Neural cell (in vitro differentiated cells): ENCODE measurements around the gene MAST4. TPM values are rescaled to one million over a fixed set of nuclear protein-coding genes. Genes with fewer than 3 reads are reported as not detected.

Experiments used
- H2AFZ ChIP-seq: fragments of 200-600, 300-800 bp; sonication (generic), shearing (Covaris generic); 2 replicates; pipeline ENCODE4 v1.6.0; 2014; ENCODE audit warnings: low read depth, mild to moderate bottlenecking, antibody characterized with exemption, low read length, moderate library complexity
- H3F3A ChIP-seq: fragments of 200-600 bp; shearing (Covaris generic); 2 replicates; pipeline ENCODE4 v1.6.1; 2016; ENCODE audit warnings: mild to moderate bottlenecking, moderate library complexity, mixed read lengths, antibody characterized with exemption, low read length; ENCODE audit not compliant: insufficient read depth, poor library complexity, severe bottlenecking
- H3K27ac ChIP-seq: fragments of 200-600, 300-800 bp; sonication (generic), shearing (Covaris generic); 2 replicates; pipeline ENCODE4 v1.5.1; 2014; ENCODE audit warnings: mild to moderate bottlenecking, low read length, moderate library complexity
- H3K27me3 ChIP-seq: fragments of 300-800, 200-600 bp; sonication (generic), shearing (Covaris generic); 2 replicates; pipeline ENCODE4 v1.6.0; 2014; ENCODE audit warnings: mild to moderate bottlenecking, low read depth, low read length, moderate library complexity; ENCODE audit not compliant: insufficient read depth
- H3K36me3 ChIP-seq: fragments of 300-800, 200-600 bp; sonication (generic), shearing (Covaris generic); 2 replicates; pipeline ENCODE4 v1.5.1; 2014; ENCODE audit warnings: mild to moderate bottlenecking, antibody characterized with exemption, low read length, moderate library complexity; ENCODE audit not compliant: insufficient read depth
- H3K4me2 ChIP-seq: fragments of 300-800, 200-600 bp; sonication (generic), shearing (Covaris generic); 2 replicates; pipeline ENCODE4 v1.6.0; 2014; ENCODE audit warnings: mild to moderate bottlenecking, low read length
- H3K4me3 ChIP-seq: fragments of 300-800, 200-600 bp; sonication (generic), shearing (Covaris generic); 2 replicates; pipeline ENCODE4 v1.5.1; 2014; ENCODE audit warnings: mild to moderate bottlenecking, low read length, moderate library complexity
- H3K79me2 ChIP-seq: fragments of 200-600 bp; shearing (Covaris generic); replicated peaks from 2 replicates; pipeline ENCODE4 v1.6.0; 2014; ENCODE audit warnings: mild to moderate bottlenecking, low read length, moderate library complexity; ENCODE audit not compliant: insufficient read depth
- H3K9ac ChIP-seq: fragments of 300-800, 200-600 bp; sonication (generic), shearing (Covaris generic); 2 replicates; pipeline ENCODE4 v1.6.1; 2016; ENCODE audit warnings: mild to moderate bottlenecking, low read length, mixed read lengths
- H3K9me2 ChIP-seq: fragments of 200-600 bp; shearing (Covaris generic); 2 replicates; pipeline ENCODE4 v1.6.1; 2016; ENCODE audit warnings: mild to moderate bottlenecking, low read length, mixed read lengths; ENCODE audit not compliant: insufficient read depth
- H3K9me3 ChIP-seq: fragments of 200-600, 300-800 bp; sonication (generic), shearing (Covaris generic); 2 replicates; pipeline ENCODE4 v1.6.1; 2016; ENCODE audit warnings: mild to moderate bottlenecking, mixed run types, low read length, moderate library complexity, mixed read lengths
- H4K20me1 ChIP-seq: fragments of 200-600 bp; shearing (Covaris generic); 2 replicates; pipeline ENCODE4 v1.6.1; 2016; ENCODE audit warnings: mild to moderate bottlenecking, mixed run types; ENCODE audit not compliant: insufficient read depth
- EP300 ChIP-seq: fragments of 450-650 bp; conservative IDR thresholded peaks from 2 replicates; pipeline ENCODE4 v1.6.1; 2014; ENCODE audit warnings: antibody characterized with exemption, mild to moderate bottlenecking, moderate library complexity; ENCODE audit not compliant: poor library complexity, severe bottlenecking
- EZH2 ChIP-seq: fragments of 200-600, 300-800 bp; shearing (Covaris generic), sonication (generic); IDR thresholded peaks from 2 replicates; pipeline ENCODE4 v1.6.1; 2014; ENCODE audit warnings: antibody characterized with exemption, low read length, borderline replicate concordance, mild to moderate bottlenecking; ENCODE audit not compliant: insufficient read depth, poor library complexity, severe bottlenecking
- MXI1 ChIP-seq: fragments of 450-650 bp; conservative IDR thresholded peaks from 2 replicates; pipeline ENCODE4 v1.6.1; 2014; ENCODE audit warnings: antibody characterized with exemption, mild to moderate bottlenecking; ENCODE audit not compliant: poor library complexity, severe bottlenecking
- POLR2AphosphoS5 ChIP-seq: IDR thresholded peaks from 2 replicates; pipeline ENCODE4 v1.6.1; 2012
- RAD21 ChIP-seq: fragments of 450-650 bp; conservative IDR thresholded peaks from 2 replicates; pipeline ENCODE4 v1.6.1; 2014; ENCODE audit warnings: antibody characterized with exemption, mild to moderate bottlenecking, moderate library complexity
- REST ChIP-seq: IDR thresholded peaks from 2 replicates; pipeline ENCODE4 v1.6.1; 2012; ENCODE audit warnings: borderline replicate concordance
- SMC3 ChIP-seq: fragments of 450-650 bp; conservative IDR thresholded peaks from 2 replicates; pipeline ENCODE4 v1.6.1; 2014; ENCODE audit warnings: antibody characterized with exemption, mild to moderate bottlenecking, moderate library complexity; ENCODE audit not compliant: poor library complexity
- TAF1 ChIP-seq: IDR thresholded peaks from 2 replicates; pipeline ENCODE4 v1.6.1; 2012; ENCODE audit warnings: low read depth
- polyA plus RNA-seq: library from polyadenylated mRNA; depleted of rRNA; stranded (reverse); fragments of >200 nt; gene quantifications from 2 replicates; pipeline ENCODE4 v1.2.3, GENCODE V29; 2014
- TF ChIP-seq, protein P1 (sequence below): fragments of 450-650 bp; IDR thresholded peaks from 2 replicates; pipeline ENCODE4 v1.5.1; 2014; ENCODE audit warnings: antibody characterized with exemption, mild to moderate bottlenecking, moderate library complexity; ENCODE audit not compliant: poor library complexity, severe bottlenecking

Gene MAST4
- polyA plus RNA-seq, 1 donor from 2014 or later = 2.3 TPM

DNA sequence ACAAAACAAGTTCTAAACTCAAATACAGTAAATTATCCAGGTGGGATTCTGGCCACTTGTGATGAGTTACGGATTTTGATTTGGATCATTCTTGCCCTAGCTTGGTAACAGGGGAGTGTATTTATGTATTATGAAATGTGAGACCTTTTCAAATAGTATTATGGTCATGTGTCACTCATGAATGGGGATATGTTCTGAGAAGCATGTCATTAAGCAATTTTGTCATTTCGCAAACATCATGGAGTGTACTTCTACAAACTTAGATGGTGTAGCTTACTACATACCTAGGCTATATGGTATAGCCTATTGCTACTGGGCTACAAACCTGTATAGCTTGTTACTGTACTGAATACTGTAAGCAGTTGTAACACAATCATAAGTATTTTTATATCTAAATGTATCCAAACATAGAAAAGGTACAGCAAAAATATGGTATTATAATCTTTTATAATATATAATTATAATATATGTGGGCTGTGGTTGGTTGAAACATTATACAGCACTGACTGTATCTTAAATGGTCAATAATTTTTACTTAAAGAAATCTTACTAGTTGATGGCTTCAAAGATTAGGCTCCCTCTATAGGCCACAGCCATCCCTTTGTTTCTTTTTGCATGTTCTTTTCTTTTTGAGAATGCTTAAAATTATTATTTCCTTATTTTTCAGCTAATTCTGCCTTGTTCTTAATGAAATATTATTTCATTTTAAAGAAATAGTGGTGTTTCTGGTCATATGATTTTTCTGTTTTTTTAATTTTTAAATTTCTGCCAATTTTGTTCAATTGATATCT, 128.4 kb downstream of the MAST4 start:
- no peaks in the 10 kb centered on the region for H3K9me3 ChIP-seq
- no peak overlapping the region for H3K9ac ChIP-seq
- H3K27ac ChIP-seq = no peak overlapping the region
- no peaks in the 10 kb centered on the region for H3K27me3 ChIP-seq
- TF ChIP-seq RAD21 (no peak), EP300 (no peak), EZH2 (no peak), SMC3 (no peak), MXI1 (no peak), TAF1 (no peak), REST (no peak), POLR2AphosphoS5 (no peak)
- TF ChIP-seq, protein P1, sequence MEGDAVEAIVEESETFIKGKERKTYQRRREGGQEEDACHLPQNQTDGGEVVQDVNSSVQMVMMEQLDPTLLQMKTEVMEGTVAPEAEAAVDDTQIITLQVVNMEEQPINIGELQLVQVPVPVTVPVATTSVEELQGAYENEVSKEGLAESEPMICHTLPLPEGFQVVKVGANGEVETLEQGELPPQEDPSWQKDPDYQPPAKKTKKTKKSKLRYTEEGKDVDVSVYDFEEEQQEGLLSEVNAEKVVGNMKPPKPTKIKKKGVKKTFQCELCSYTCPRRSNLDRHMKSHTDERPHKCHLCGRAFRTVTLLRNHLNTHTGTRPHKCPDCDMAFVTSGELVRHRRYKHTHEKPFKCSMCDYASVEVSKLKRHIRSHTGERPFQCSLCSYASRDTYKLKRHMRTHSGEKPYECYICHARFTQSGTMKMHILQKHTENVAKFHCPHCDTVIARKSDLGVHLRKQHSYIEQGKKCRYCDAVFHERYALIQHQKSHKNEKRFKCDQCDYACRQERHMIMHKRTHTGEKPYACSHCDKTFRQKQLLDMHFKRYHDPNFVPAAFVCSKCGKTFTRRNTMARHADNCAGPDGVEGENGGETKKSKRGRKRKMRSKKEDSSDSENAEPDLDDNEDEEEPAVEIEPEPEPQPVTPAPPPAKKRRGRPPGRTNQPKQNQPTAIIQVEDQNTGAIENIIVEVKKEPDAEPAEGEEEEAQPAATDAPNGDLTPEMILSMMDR = no peak
- H3F3A ChIP-seq = no peaks in the 10 kb centered on the region
- no peak overlapping the region for H2AFZ ChIP-seq
- H3K4me2 ChIP-seq = no peak overlapping the region
- H3K9me2 ChIP-seq = no peaks in the 10 kb centered on the region
- H3K79me2 ChIP-seq = no peaks in the 10 kb centered on the region
- no peaks in the 10 kb centered on the region for H3K36me3 ChIP-seq
- no peak overlapping the region for H3K4me3 ChIP-seq
- no peaks in the 10 kb centered on the region for H4K20me1 ChIP-seq

GRCh38 chr5:66727630-66728029, 131.4 kb downstream of the MAST4 start:
- no peak for TF ChIP-seq REST
- TF ChIP-seq, protein P1 = no peak
- TF ChIP-seq TAF1 = no peak
- TF ChIP-seq EZH2 = no peak
- no peak for TF ChIP-seq RAD21
- no peak for TF ChIP-seq MXI1
- TF ChIP-seq EP300 = no peak
- H3K27ac ChIP-seq = no peak overlapping the region

More at GRCh38 chr5:66727630-66728029, 131.4 kb downstream of the MAST4 start:
- no peaks in the 10 kb centered on the region for H3K36me3 ChIP-seq
- no peak overlapping the region for H3K4me2 ChIP-seq
- H4K20me1 ChIP-seq = no peaks in the 10 kb centered on the region
- no peaks in the 10 kb centered on the region for H3K79me2 ChIP-seq
- no peaks in the 10 kb centered on the region for H3K9me3 ChIP-seq
- no peaks in the 10 kb centered on the region for H3K27me3 ChIP-seq
- H3K9me2 ChIP-seq = no peaks in the 10 kb centered on the region
- H2AFZ ChIP-seq = no peak overlapping the region
- H3K4me3 ChIP-seq = no peak overlapping the region
- H3F3A ChIP-seq = no peaks in the 10 kb centered on the region
- H3K9ac ChIP-seq = no peak overlapping the region
